HUES64 (cell line): ENCODE data around the gene FAM32A.

Experiments
- H3K27ac ChIP-seq: 2 replicates; pipeline ENCODE4 v1.7.0; 2013; ENCODE audit warnings: low read depth, low read length, inconsistent platforms
- H3K27me3 ChIP-seq: 2 replicates; pipeline ENCODE4 v1.6.1; 2013; ENCODE audit warnings: mild to moderate bottlenecking, low read length; ENCODE audit not compliant: insufficient read depth
- H3K36me3 ChIP-seq: 2 replicates; pipeline ENCODE4 v1.6.1; 2013; ENCODE audit warnings: mild to moderate bottlenecking, low read length; ENCODE audit not compliant: insufficient read depth
- H3K4me1 ChIP-seq: 2 replicates; pipeline ENCODE4 v1.6.1; 2013; ENCODE audit warnings: mild to moderate bottlenecking, low read length, moderate library complexity; ENCODE audit not compliant: insufficient read depth
- H3K4me3 ChIP-seq: 2 replicates; pipeline ENCODE4 v1.5.1; 2013; ENCODE audit warnings: mild to moderate bottlenecking, low read length, moderate library complexity
- H3K9ac ChIP-seq: 2 replicates; pipeline ENCODE4 v1.6.1; 2013; ENCODE audit warnings: mild to moderate bottlenecking, low read depth, low read length
- H3K9me3 ChIP-seq: 2 replicates; pipeline ENCODE4 v1.6.1; 2013; ENCODE audit warnings: low read depth, low read length; ENCODE audit not compliant: insufficient read depth
- WGBS: fragments of 150-250, 120-280 bp; methylation state at CpG from one replicate; pipeline ENCODE4 v1.1.7; 2013; ENCODE audit warnings: missing lambda C conversion rate; 5-methylcytosine and 5-hydroxymethylcytosine counted together

FAM32A gene

DNA sequence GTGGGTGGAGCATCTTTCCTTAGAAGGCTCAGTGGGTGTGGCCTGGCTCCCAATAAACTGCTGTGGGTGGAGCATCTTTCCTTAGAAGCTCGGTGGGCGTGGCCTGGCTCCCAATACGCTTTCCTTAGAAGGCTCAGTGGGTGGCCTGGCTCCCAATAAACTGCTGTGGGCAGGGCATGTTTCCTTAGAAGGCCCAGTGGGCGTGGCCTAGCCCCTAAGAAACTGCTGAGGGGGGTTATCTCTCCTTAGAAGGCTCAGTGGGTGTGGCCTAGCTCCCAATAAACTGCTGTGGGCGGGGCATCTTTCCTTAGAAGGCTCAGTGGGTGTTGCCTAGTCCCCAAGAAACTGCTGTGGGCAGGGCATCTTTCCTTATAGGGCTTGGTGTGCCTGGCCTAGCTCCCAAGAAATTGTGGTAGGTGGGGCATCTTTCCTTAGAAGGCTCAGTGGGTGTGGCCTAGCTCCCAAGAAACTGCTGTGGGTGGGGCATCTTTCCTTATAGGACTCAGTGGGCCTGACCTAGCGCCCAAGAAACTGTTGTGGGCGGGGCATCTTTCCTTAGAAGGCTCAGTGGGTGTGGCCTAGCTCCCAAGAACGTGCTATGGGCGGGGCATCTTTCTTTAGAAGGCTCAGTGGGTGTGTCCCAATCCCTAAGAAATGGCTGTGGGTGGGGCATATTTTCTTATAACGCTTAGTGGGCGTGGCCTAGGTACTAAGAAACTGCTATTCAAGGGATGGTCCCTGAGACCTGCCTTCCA is 31.5 kb upstream of the FAM32A start:
- Histone ChIP-seq H3K4me1 (no peaks in the 10 kb centered on the region), H3K27ac (no peak overlapping the region), H3K9ac (no peak overlapping the region), H3K36me3 (no peaks in the 10 kb centered on the region), H3K27me3 (no peaks in the 10 kb centered on the region), H3K9me3 (no peaks in the 10 kb centered on the region), H3K4me3 (no peak overlapping the region)
- WGBS, result 87% methylated on average over 11 of the region's 11 CpGs

DNA sequence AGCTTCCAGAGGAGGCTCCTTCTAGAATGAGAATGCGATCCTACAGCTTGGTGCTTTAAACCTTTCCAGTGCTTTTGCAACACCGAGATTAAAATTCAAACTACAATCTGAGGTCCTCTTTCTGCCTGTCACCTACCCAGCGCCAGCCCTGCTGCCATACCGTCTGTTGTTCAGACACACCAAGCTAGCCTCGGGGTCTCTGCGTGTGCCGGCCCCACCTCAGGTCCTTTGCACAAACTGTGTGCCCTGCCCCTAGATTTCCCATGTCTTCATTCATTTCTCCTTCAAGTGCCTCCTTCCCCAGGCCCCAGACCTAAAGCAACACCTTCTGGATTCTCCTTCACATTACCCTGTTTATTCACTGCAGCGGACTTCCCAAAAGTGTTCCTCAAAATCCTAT is 30.7 kb upstream of the FAM32A start:
- no peaks in the 10 kb centered on the region for H3K9me3 ChIP-seq
- H3K36me3 ChIP-seq, result no peaks in the 10 kb centered on the region
- H3K27me3 ChIP-seq, result no peaks in the 10 kb centered on the region
- 92% methylated on average over 8 of the region's 8 CpGs for WGBS
- H3K27ac ChIP-seq, result no peak overlapping the region
- H3K4me3 ChIP-seq, result no peak overlapping the region
- H3K4me1 ChIP-seq, result no peaks in the 10 kb centered on the region
- no peak overlapping the region for H3K9ac ChIP-seq

DNA sequence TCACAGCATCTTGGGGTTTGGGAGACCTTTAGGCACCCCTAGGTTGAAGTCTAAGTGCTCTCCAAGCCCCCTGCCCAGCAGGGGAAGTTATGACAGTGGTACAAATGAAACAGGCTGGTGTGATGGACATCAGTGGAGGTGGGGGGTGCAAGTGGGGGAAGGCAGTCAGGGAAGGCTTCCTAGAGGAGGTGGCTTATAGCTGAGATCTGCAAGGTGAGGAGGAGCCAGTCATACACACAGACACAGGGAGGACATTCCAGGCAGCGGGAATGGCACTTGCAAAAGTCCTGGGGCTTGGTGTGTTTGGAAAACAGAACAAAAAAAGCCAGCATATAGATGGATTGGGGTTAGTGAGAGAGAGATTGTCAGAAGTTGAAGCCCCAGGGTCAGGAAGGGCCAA is 30.1 kb upstream of the FAM32A start:
- H3K9me3 ChIP-seq, result no peaks in the 10 kb centered on the region
- H3K9ac ChIP-seq, result no peak overlapping the region
- WGBS, result 77% methylated on average over 1 of the region's 1 CpG
- H3K36me3 ChIP-seq, result no peaks in the 10 kb centered on the region
- H3K27me3 ChIP-seq, result no peaks in the 10 kb centered on the region
- no peak overlapping the region for H3K27ac ChIP-seq
- no peak overlapping the region for H3K4me3 ChIP-seq
- H3K4me1 ChIP-seq, result no peaks in the 10 kb centered on the region

DNA sequence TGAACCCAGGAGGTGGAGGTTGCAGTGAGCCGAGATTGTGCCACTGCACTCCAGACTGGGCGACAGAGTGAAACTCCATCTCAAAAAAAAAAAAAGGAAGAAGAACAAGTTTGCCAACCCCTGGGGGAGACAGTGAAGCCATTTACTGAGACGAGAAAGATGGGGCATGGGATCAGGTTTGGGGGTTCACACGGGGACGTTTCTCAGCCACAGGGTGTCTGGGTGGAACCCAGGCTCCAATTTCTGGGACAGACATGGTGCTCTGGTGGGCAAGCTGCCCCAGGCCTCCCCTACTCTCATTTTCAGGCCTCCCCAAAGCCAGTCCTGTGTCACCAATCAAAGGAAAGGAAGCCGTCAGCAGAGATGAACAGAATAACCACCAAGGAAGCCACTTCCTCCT is 28.3 kb upstream of the FAM32A start:
- no peaks in the 10 kb centered on the region for H3K36me3 ChIP-seq
- no peak overlapping the region for H3K27ac ChIP-seq
- H3K9ac ChIP-seq, result no peak overlapping the region
- H3K4me1 ChIP-seq, result no peaks in the 10 kb centered on the region
- 87% methylated on average over 6 of the region's 6 CpGs for WGBS
- H3K4me3 ChIP-seq, result no peak overlapping the region
- no peaks in the 10 kb centered on the region for H3K9me3 ChIP-seq
- no peaks in the 10 kb centered on the region for H3K27me3 ChIP-seq

DNA sequence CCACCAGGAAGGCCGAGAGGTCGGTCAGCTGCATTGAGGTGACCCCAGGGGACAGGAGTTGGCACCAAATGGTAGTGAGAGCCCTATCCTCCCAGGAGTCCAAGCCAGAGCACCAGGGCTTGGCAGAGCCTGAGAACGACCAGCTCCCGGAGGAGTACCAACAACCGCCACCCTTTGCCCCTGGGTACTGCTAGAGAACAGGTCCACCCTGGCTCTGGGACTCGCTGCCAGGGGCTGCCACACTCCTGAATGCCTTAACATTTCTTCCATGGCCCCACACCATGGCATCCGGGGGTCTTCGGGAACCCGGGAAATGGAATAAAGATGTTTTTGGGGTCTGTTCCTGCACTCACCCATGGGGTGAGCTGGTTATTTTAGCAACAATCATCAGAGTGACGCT is 27.6 kb upstream of the FAM32A start:
- Histone ChIP-seq H3K9ac (no peak overlapping the region), H3K9me3 (no peaks in the 10 kb centered on the region), H3K27me3 (no peaks in the 10 kb centered on the region), H3K36me3 (no peaks in the 10 kb centered on the region), H3K4me1 (no peaks in the 10 kb centered on the region), H3K4me3 (no peak overlapping the region), H3K27ac (no peak overlapping the region)
- WGBS, result 91% methylated on average over 10 of the region's 10 CpGs

DNA sequence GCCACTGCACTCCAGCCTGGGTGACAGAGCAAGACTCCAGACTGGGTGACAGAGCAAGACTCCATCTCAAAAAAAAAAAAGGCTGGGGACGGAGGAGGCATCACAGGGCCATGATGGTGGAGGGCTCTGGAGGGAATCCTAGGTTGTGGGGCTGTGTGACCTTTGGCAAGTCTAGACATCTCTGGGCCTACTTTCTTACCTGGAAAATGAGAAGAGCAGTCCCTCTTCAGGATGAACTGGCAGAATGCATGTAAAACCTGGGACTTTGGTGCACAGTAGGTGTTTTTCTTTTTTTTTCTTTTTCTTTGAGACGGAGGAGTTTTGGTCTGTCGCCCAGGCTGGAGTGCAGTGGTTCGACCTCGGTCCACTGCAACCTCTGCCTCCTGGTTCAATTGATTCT is 25.6 kb upstream of the FAM32A start:
- Histone ChIP-seq H3K36me3 (no peaks in the 10 kb centered on the region), H3K4me3 (no peak overlapping the region), H3K27ac (no peak overlapping the region), H3K27me3 (no peaks in the 10 kb centered on the region), H3K9ac (no peak overlapping the region), H3K4me1 (no peaks in the 10 kb centered on the region), H3K9me3 (no peaks in the 10 kb centered on the region)
- WGBS, result 96% methylated on average over 5 of the region's 5 CpGs

DNA sequence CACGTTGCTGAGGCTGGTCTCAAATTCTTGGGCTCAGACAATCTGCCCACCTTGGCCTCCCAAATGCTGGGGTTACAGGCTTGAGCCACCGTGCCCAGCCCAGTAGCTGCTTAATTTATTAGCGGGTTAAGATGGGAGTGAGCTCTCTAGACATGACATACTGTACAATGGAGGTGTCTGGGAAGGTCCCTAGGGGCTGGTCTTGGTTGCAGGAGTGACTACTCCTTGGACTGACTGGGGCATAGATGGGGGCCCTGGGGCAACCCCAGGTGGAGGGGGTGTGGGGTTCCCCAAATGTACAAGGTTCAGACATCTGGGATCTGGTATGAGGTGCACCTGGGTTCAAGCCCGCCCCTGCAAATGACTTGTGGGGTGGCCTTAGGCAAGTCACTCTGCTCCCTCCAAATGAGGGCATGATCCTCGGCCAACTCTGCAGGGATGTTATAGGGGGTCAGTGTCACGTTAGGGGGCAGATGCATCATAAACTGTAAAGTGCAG is 24.7 kb upstream of the FAM32A start:
- no peaks in the 10 kb centered on the region for H3K36me3 ChIP-seq
- H3K9me3 ChIP-seq, result no peaks in the 10 kb centered on the region
- H3K4me1 ChIP-seq, result no peaks in the 10 kb centered on the region
- no peak overlapping the region for H3K9ac ChIP-seq
- no peak overlapping the region for H3K4me3 ChIP-seq
- H3K27ac ChIP-seq, result no peak overlapping the region
- WGBS, result 86% methylated on average over 6 of the region's 6 CpGs
- no peaks in the 10 kb centered on the region for H3K27me3 ChIP-seq

DNA sequence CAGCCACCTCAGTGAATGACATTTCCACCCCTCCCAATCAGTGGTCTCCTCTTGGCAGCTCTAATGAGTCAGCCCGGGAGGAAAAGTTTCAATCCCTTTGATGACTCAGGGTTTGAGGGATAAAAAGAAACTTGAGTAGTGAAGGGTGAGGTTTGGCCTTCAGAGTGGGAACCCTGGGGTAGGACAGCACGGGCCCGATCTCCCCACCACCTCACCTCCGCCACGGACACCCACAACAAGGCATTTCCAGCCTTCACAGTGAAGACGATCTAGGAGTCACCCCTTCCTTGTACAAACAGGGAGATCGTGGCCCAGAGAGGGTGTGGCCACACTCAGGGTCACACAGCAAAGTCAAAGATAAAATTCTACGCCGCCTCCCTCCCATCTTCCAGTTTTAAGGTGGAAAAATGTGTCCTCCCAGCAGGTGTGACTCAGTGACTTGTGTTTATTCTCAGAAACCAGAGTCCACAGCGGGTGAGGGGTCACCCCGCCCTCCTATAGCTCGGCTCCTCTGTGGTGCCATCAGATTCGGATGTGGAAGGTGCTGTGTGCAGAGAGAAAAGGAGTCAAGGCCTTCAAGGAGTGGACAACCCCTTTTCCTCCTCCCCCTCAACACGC is 24.2 kb upstream of the FAM32A start:
- Histone ChIP-seq H3K9ac (no peak overlapping the region), H3K9me3 (no peaks in the 10 kb centered on the region), H3K27me3 (no peaks in the 10 kb centered on the region), H3K36me3 (no peaks in the 10 kb centered on the region), H3K27ac (no peak overlapping the region), H3K4me1 (no peaks in the 10 kb centered on the region), H3K4me3 (no peak overlapping the region)
- WGBS, result 70% methylated on average over 13 of the region's 14 CpGs

DNA sequence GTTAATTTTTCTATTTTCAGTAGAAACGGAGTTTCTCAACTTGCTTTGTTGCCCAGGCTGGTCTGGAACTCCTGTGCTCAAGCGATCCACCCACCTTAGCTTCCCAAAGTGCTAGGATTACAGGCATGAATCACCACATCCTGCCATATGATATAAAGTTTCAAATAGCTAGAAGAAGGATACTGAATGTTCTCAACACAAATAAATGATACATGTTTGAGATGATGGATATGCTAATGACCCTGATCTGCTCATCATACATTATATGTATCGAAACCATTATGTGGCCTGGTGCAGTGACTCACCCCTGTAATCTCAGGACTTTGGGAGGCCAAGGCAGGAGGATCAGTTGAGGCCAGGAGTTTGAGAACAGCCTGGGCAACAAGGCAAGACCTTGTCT is 23.4 kb upstream of the FAM32A start:
- Histone ChIP-seq H3K27me3 (no peaks in the 10 kb centered on the region), H3K27ac (no peak overlapping the region), H3K9me3 (no peaks in the 10 kb centered on the region), H3K9ac (no peak overlapping the region), H3K36me3 (no peaks in the 10 kb centered on the region), H3K4me3 (no peak overlapping the region), H3K4me1 (no peaks in the 10 kb centered on the region)
- 84% methylated on average over 3 of the region's 3 CpGs for WGBS

DNA sequence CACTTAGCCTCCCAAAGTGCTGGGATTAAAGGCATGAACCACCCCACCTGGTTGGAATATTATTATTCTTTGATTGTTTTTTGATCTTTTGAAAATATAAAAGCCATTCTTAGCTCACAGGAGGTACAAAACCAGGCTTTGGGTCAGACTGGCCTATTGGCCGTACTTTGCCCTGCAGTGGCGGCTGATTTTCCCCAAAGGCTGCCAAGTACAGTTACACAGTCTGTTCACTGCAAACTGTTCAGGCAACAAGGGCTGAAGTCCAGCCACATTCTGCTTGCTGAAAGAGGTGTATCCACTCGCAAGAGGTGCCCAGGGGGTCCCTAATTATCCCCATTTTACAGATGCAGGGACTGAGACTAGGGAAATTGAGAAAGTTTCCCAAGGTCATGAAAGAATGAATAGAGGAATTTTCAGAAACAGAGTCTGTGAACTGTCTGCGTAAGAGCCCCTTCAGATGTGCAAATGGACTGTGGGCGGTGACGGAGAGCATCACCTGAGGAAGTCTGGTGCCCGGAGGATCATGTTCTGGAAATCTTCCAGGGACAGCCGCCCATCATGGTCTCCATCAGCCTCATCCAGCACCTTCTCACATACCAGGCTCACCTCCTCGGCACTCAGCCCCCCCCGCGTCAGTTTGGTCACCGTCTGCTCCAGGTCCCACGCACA is 20.9 kb upstream of the FAM32A start:
- no peaks in the 10 kb centered on the region for H3K36me3 ChIP-seq
- no peaks in the 10 kb centered on the region for H3K27me3 ChIP-seq
- no peak overlapping the region for H3K4me3 ChIP-seq
- H3K9ac ChIP-seq, result no peak overlapping the region
- no peaks in the 10 kb centered on the region for H3K9me3 ChIP-seq
- H3K27ac ChIP-seq, result no peak overlapping the region
- no peaks in the 10 kb centered on the region for H3K4me1 ChIP-seq
- WGBS, result 83% methylated on average over 13 of the region's 13 CpGs

DNA sequence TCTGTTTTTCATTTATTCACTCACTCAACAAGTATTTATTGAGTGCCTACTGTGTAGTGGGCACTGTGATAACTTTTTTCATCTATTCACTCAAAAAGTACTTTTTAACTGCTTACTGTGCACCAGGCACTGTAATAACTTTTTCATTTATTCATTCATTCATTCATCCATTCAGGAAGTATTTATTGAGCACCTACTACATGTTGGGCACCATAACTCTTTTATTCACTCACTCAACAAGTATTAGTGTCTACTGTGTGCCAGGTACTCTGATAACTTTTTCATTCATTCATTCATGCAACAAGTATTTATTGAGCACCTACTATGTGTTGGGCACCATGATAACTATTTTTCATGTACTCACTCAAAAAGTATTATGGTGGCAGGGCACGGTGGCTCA is 18.8 kb upstream of the FAM32A start:
- H3K27ac ChIP-seq, result no peak overlapping the region
- H3K27me3 ChIP-seq, result no peaks in the 10 kb centered on the region
- H3K4me1 ChIP-seq, result no peaks in the 10 kb centered on the region
- H3K36me3 ChIP-seq, result no peaks in the 10 kb centered on the region
- WGBS, result 88% methylated on average over 1 of the region's 1 CpG
- no peak overlapping the region for H3K4me3 ChIP-seq
- H3K9me3 ChIP-seq, result no peaks in the 10 kb centered on the region
- H3K9ac ChIP-seq, result no peak overlapping the region
